GM12878 (cell line): ENCODE data around the gene SLC4A1. TPM values are rescaled to one million over a fixed set of nuclear protein-coding genes. Genes with fewer than 3 reads are reported as not detected.

Source experiments
- BCL3 ChIP-seq: IDR thresholded peaks from 2 replicates; pipeline ENCODE4 v1.6.1; 2011; ENCODE audit warnings: borderline replicate concordance, low read depth, mild to moderate bottlenecking, moderate library complexity, low read length; ENCODE audit not compliant: insufficient read depth, poor library complexity, severe bottlenecking
- BCLAF1 ChIP-seq: fragments of 450-650 bp; IDR thresholded peaks from 2 replicates; pipeline ENCODE4 v1.6.1; 2017; ENCODE audit warnings: antibody characterized with exemption, mild to moderate bottlenecking, moderate library complexity
- CBX5 ChIP-seq: sonication (generic); IDR thresholded peaks from 2 replicates; pipeline ENCODE4 v1.6.1; 2016; ENCODE audit warnings: low read depth, moderate library complexity, mild to moderate bottlenecking, inconsistent platforms
- DPF2 ChIP-seq: fragments of 450-650 bp; IDR thresholded peaks from 2 replicates; pipeline ENCODE4 v1.6.1; 2017; ENCODE audit warnings: mild to moderate bottlenecking
- IKZF2 ChIP-seq, 2 experiments: fragments of 450-650 bp; IDR thresholded peaks; 2 replicates each; pipeline ENCODE4 v1.6.1; 2017; ENCODE audit warnings: mild to moderate bottlenecking in 2 of 2, moderate library complexity in 2 of 2
- JUND ChIP-seq: IDR thresholded peaks from 2 replicates; pipeline ENCODE4 v1.6.1; 2012; ENCODE audit warnings: low read depth, mild to moderate bottlenecking, low read length, improper control_type of control experiment, moderate library complexity
- KAT2A ChIP-seq: conservative IDR thresholded peaks from 2 replicates; pipeline ENCODE4 v1.6.1; 2011; ENCODE audit warnings: low read depth, low read length; ENCODE audit not compliant: control insufficient read depth
- MXI1 ChIP-seq: fragments of 150-350 bp; IDR thresholded peaks from 2 replicates; pipeline ENCODE4 v1.6.1; 2011; ENCODE audit warnings: low read depth, mild to moderate bottlenecking, inconsistent platforms, low read length, improper control_type of control experiment
- MYC ChIP-seq: IDR thresholded peaks from 2 replicates; pipeline ENCODE4 v1.6.1; 2011; ENCODE audit warnings: mild to moderate bottlenecking, low read length, moderate library complexity, inconsistent platforms; ENCODE audit not compliant: insufficient read depth, insufficient replicate concordance, insufficient read length, severe bottlenecking
- NBN ChIP-seq: fragments of 450-650 bp; IDR thresholded peaks from 2 replicates; pipeline ENCODE4 v1.6.1; 2016
- NKRF ChIP-seq: fragments of 450-650 bp; conservative IDR thresholded peaks from 2 replicates; pipeline ENCODE4 v1.6.1; 2017; ENCODE audit warnings: mild to moderate bottlenecking, moderate library complexity
- PBX3 ChIP-seq: IDR thresholded peaks from 2 replicates; pipeline ENCODE4 v1.6.1; 2011; ENCODE audit warnings: mild to moderate bottlenecking, low read depth, low read length, moderate library complexity; ENCODE audit not compliant: insufficient replicate concordance
- PML ChIP-seq: IDR thresholded peaks from 2 replicates; pipeline ENCODE4 v1.6.1; 2012; ENCODE audit warnings: low read length, inconsistent platforms
- RAD21 ChIP-seq: IDR thresholded peaks from 2 replicates; pipeline ENCODE4 v1.6.1; 2011; ENCODE audit warnings: mild to moderate bottlenecking, low read depth, low read length, moderate library complexity; ENCODE audit not compliant: insufficient read depth
- RBBP5 ChIP-seq: fragments of 200-600 bp; sonication (generic); conservative IDR thresholded peaks from 2 replicates; pipeline ENCODE4 v1.6.1; 2016
- SIN3A ChIP-seq: IDR thresholded peaks from 2 replicates; pipeline ENCODE4 v1.6.1; 2012; ENCODE audit warnings: low read depth, low read length, improper control_type of control experiment
- SMAD1 ChIP-seq: fragments of 450-650 bp; IDR thresholded peaks from 2 replicates; pipeline ENCODE4 v1.6.1; 2018; ENCODE audit warnings: mild to moderate bottlenecking, low read depth; ENCODE audit not compliant: partially characterized antibody
- USF1 ChIP-seq: IDR thresholded peaks from 2 replicates; pipeline ENCODE4 v1.6.1; 2011; ENCODE audit warnings: borderline replicate concordance, low read depth, mild to moderate bottlenecking, moderate library complexity, mixed read lengths, low read length; ENCODE audit not compliant: insufficient read depth; ENCODE audit errors: extremely low read length
- WRNIP1 ChIP-seq: IDR thresholded peaks from 2 replicates; pipeline ENCODE4 v1.6.1; 2011; ENCODE audit warnings: low read depth, low read length, improper control_type of control experiment, borderline replicate concordance
- ZBED1 ChIP-seq: IDR thresholded peaks from 2 replicates; pipeline ENCODE4 v1.6.1; 2016; ENCODE audit warnings: borderline replicate concordance
- ZZZ3 ChIP-seq: IDR thresholded peaks from 2 replicates; pipeline ENCODE4 v1.6.1; 2011; ENCODE audit warnings: low read depth; ENCODE audit not compliant: control insufficient read depth, insufficient read length
- polyA plus RNA-seq, 11 experiments: library from polyadenylated mRNA; depleted of rRNA in 4 of 11; unstranded in 6 of 11; stranded (reverse) in 5 of 11; fragments of >200 nt; fragmentation: Nextera tagmentation in 4 of 11; fragmentation: Illumina TruSeq in 1 of 11; extraction: Ambion mirVana in 4 of 11; extraction: Trizol in 1 of 11; gene quantifications; 1 replicate in 1 of 11; 2 replicates in 10 of 11; pipeline versions ENCODE4 v1.2.1 to v1.2.3, GENCODE V29; 2011 to 2016; ENCODE audit warnings: inconsistent platforms in 2 of 11, missing spikeins in 2 of 11, low read depth in 1 of 11
- total RNA-seq, 4 experiments: library from RNA; depleted of rRNA in 3 of 4; stranded (reverse); fragments of >200 nt in 3 of 4; fragmentation: Illumina TruSeq in 1 of 4; extraction: Trizol in 1 of 4; gene quantifications; 2 replicates each; pipeline versions ENCODE4 v1.2.1 to v1.2.3, GENCODE V29; 2013 to 2021

Gene SLC4A1
- total and polyA plus RNA-seq, 10 of the 15 experiments (the other 5 are each of a cell fraction or from before 2014, with no cell fraction given): 0.03 TPM; not detected in 9

- TF ChIP-seq ZZZ3 (no peak), RBBP5 (no peak), BCLAF1 (no peak), MXI1 (peak; percentile 9; the same call in 1 of the 2 replicates), MYC (no peak), PML (0 out of 2 replicates have a peak, but pooled peaks have one; percentile 31), SIN3A (no peak), WRNIP1 (no peak), IKZF2 (IDR thresholded peaks at IDR 0.05) (no peak), CBX5 (no peak), BCL3 (no peak), KAT2A (no peak), SMAD1 (no peak), USF1 (no peak), ZBED1 (no peak), DPF2 (no peak), JUND (no peak), PBX3 (no peak), NKRF (0 out of 2 replicates have a peak, but pooled peaks have one; percentile 19), RAD21 (no peak), NBN (no peak)
Observed at GRCh38 chr17:44221084-44221861, 46.7 kb downstream of the SLC4A1 start (continued).
